Chondrocyte (in vitro differentiated cells): ENCODE measurements around the gene DGLUCY. TPM values are rescaled to one million over a fixed set of nuclear protein-coding genes. Genes with fewer than 3 reads are reported as not detected.
"Not testable (repeated sequence)": the region's sequence is repeated elsewhere in the genome, so short reads cannot be mapped to it uniquely, and the experiment has no call there.

Source experiments
- DNase-seq: peaks from one replicate; pipeline ENCODE4 v3.0.0; 2021; ENCODE audit warnings: mixed read lengths, low spot score
- H3K27ac Mint-ChIP-seq: one replicate; pipeline ENCODE4 v1.8.0; 2021; ENCODE audit warnings: mild to moderate bottlenecking, moderate library complexity, mixed read lengths; ENCODE audit not compliant: unreplicated experiment
- H3K27me3 Mint-ChIP-seq: 2 replicates; pipeline ENCODE4 v1.8.0; 2021; ENCODE audit warnings: low read depth, mixed read lengths
- H3K36me3 Mint-ChIP-seq: 2 replicates; pipeline ENCODE4 v1.8.0; 2021; ENCODE audit warnings: low read depth, mixed read lengths
- H3K4me1 Mint-ChIP-seq: 2 replicates; pipeline ENCODE4 v1.8.0; 2021; ENCODE audit warnings: low read depth, mild to moderate bottlenecking, mixed read lengths
- H3K4me3 Mint-ChIP-seq: one replicate; pipeline ENCODE4 v1.8.0; 2021; ENCODE audit warnings: mild to moderate bottlenecking, moderate library complexity, mixed read lengths; ENCODE audit not compliant: unreplicated experiment
- H3K9me3 Mint-ChIP-seq: 2 replicates; pipeline ENCODE4 v1.8.0; 2021; ENCODE audit warnings: low read depth, mixed read lengths
- CTCF ChIP-seq: fragments of 200-600 bp; sonication (generic); IDR thresholded peaks from 2 replicates; pipeline ENCODE4 v1.5.0; 2021; ENCODE audit warnings: antibody characterized with exemption, mild to moderate bottlenecking, moderate library complexity
- total RNA-seq: library from RNA; stranded (reverse); gene quantifications from 3 replicates; pipeline ENCODE4 v1.2.1, GENCODE V29; 2021

Gene DGLUCY
- total RNA-seq, 1 donor from 2014 or later: 9.3 TPM

GRCh38 chr14:91155626-91156089 lies 41.8 kb downstream of the DGLUCY start:
- peak; percentile 27 for TF ChIP-seq CTCF
- Mint-ChIP-seq H3K9me3 (no peaks in the 10 kb centered on the region), H3K4me1 (peaks cover 20% of the 10 kb centered on the region), H3K27ac (no peak overlapping the region), H3K36me3 (peaks cover 10% of the 10 kb centered on the region), H3K27me3 (peaks cover 6% of the 10 kb centered on the region), H3K4me3 (no peak overlapping the region)
- no peak for DNase-seq

GRCh38 chr14:91156142-91156666 lies 42.3 kb downstream of the DGLUCY start:
- H3K36me3 Mint-ChIP-seq: peaks cover 12% of the 10 kb centered on the region
- not testable (repeated sequence) for H3K27me3 Mint-ChIP-seq, H3K27ac Mint-ChIP-seq, H3K9me3 Mint-ChIP-seq, H3K4me3 Mint-ChIP-seq, DNase-seq
- peaks cover 20% of the 10 kb centered on the region for H3K4me1 Mint-ChIP-seq

GRCh38 chr14:91156877-91157276 lies 43.0 kb downstream of the DGLUCY start:
- H3K4me3 Mint-ChIP-seq, DNase-seq, H3K27me3 Mint-ChIP-seq, H3K27ac Mint-ChIP-seq, H3K9me3 Mint-ChIP-seq: not testable (repeated sequence)
- peaks cover 20% of the 10 kb centered on the region for H3K4me1 Mint-ChIP-seq
- peaks cover 16% of the 10 kb centered on the region for H3K36me3 Mint-ChIP-seq

- H3K27ac Mint-ChIP-seq: no peak overlapping the region
- TF ChIP-seq CTCF: no peak
- H3K27me3 Mint-ChIP-seq: no peaks in the 10 kb centered on the region
- peaks cover 20% of the 10 kb centered on the region for H3K4me1 Mint-ChIP-seq
- peaks cover 16% of the 10 kb centered on the region for H3K36me3 Mint-ChIP-seq
- no peak overlapping the region for H3K4me3 Mint-ChIP-seq
- no peaks in the 10 kb centered on the region for H3K9me3 Mint-ChIP-seq
- DNase-seq: no peak
These were observed 44.4 kb downstream of the DGLUCY start for GRCh38 chr14:91158091-91158790.

GRCh38 chr14:91159182-91159581 lies 45.3 kb downstream of the DGLUCY start:
- TF ChIP-seq CTCF: no peak
- Mint-ChIP-seq H3K27me3 (no peaks in the 10 kb centered on the region), H3K27ac (no peak overlapping the region), H3K36me3 (peaks cover 16% of the 10 kb centered on the region), H3K4me1 (peaks cover 20% of the 10 kb centered on the region), H3K9me3 (no peaks in the 10 kb centered on the region), H3K4me3 (no peak overlapping the region)
- DNase-seq: no peak

GRCh38 chr14:91159906-91160305 lies 46.0 kb downstream of the DGLUCY start:
- TF ChIP-seq CTCF: no peak
- no peaks in the 10 kb centered on the region for H3K9me3 Mint-ChIP-seq
- no peaks in the 10 kb centered on the region for H3K27me3 Mint-ChIP-seq
- H3K4me3 Mint-ChIP-seq: no peak overlapping the region
- H3K27ac Mint-ChIP-seq: no peak overlapping the region
- H3K36me3 Mint-ChIP-seq: peaks cover 16% of the 10 kb centered on the region
- DNase-seq: no peak
- peaks cover 17% of the 10 kb centered on the region for H3K4me1 Mint-ChIP-seq
